Right ventricle myocardium superior (tissue), 1 donor: ENCODE measurements around the gene SIRPA. TPM values are rescaled to one million over a fixed set of nuclear protein-coding genes. Genes with fewer than 3 reads are reported as not detected.

ENCODE experiments used
- ATAC-seq: fragments of 200-7000 bp; cut with Tn5 transposase; one replicate; pipeline ENCODE4 v1.9.1; 2020; ENCODE audit warnings: mild to moderate bottlenecking; ENCODE audit not compliant: poor library complexity
- DNase-seq: peaks from one replicate; pipeline ENCODE4 v3.0.0-alpha.2; 2020
- intact Hi-C: fragments of 100-400 bp; cut with DNase I; formaldehyde crosslinking; loops from one replicate; pipeline ENCODE4 v1.11.2; 2022
- total RNA-seq: library from RNA; stranded (reverse); fragmentation: NEBNext Ultra II Directional; extraction: Animal tissue kit (Norgen Biotek cat#: 25700); gene quantifications from one replicate; pipeline ENCODE4 v1.2.1, GENCODE V29; 2021
- donor health status: DM: no; HTN: yes; CAD: no; lungs with severe emphysema.

The SIRPA gene
- total RNA-seq, 1 donor from 2014 or later, result 19.5 TPM

GRCh38 chr20:1939270-1939595 is 44.0 kb downstream of the SIRPA start:
- ATAC-seq, result no peak
- intact Hi-C loops, result no loop called here
- no peak for DNase-seq

GRCh38 chr20:1940581-1940980 is 45.4 kb downstream of the SIRPA start:
- DNase-seq, result no peak
- intact Hi-C loops, result no loop called here
- ATAC-seq, result no peak

- intact Hi-C loops, result no loop called here
- peak; percentile 62 for DNase-seq
- no peak for ATAC-seq
Measured at GRCh38 chr20:1941226-1941625, 46.0 kb downstream of the SIRPA start.

- ATAC-seq, result no peak
- intact Hi-C loops, result no loop called here
- DNase-seq, result no peak
Measured at GRCh38 chr20:1942061-1942460, 46.9 kb downstream of the SIRPA start.

- DNase-seq (no peak), ATAC-seq (no peak)
- intact Hi-C loops, result no loop called here
Measured at GRCh38 chr20:1942486-1943274, 47.5 kb downstream of the SIRPA start.

- DNase-seq (peak; percentile 68), ATAC-seq (peak; percentile 55)
- intact Hi-C loops, result no loop called here
Measured at GRCh38 chr20:1943275-1944002, 48.2 kb downstream of the SIRPA start.

- intact Hi-C loops, result no loop called here
- DNase-seq (no peak), ATAC-seq (no peak)
Measured at GRCh38 chr20:1944345-1945091, 49.3 kb downstream of the SIRPA start.

GRCh38 chr20:1945134-1945618 is 50.0 kb downstream of the SIRPA start:
- intact Hi-C loops, result no loop called here
- peak; percentile 71 for ATAC-seq
- DNase-seq, result peak; percentile 84

GRCh38 chr20:1945660-1946059 is 50.5 kb downstream of the SIRPA start:
- no peak for DNase-seq
- intact Hi-C loops, result no loop called here
- ATAC-seq, result no peak

GRCh38 chr20:1946442-1946761 is 51.2 kb downstream of the SIRPA start:
- DNase-seq (no peak), ATAC-seq (no peak)
- intact Hi-C loops, result no loop called here

- ATAC-seq, result peak; percentile 18
- DNase-seq, result peak; percentile 67
- intact Hi-C loops, result no loop called here
Measured at GRCh38 chr20:1946762-1947534, 51.7 kb downstream of the SIRPA start.

GRCh38 chr20:1947535-1947846 is 52.3 kb downstream of the SIRPA start:
- intact Hi-C loops, result no loop called here
- no peak for ATAC-seq
- DNase-seq, result no peak

- no peak for ATAC-seq
- DNase-seq, result no peak
- intact Hi-C loops, result no loop called here
Measured at GRCh38 chr20:1949347-1950100, 54.3 kb downstream of the SIRPA start.

GRCh38 chr20:1950836-1951235 is 55.6 kb downstream of the SIRPA start:
- no peak for DNase-seq
- ATAC-seq, result no peak
- intact Hi-C loops, result no loop called here

GRCh38 chr20:1951436-1952115 is 56.4 kb downstream of the SIRPA start:
- DNase-seq (no peak), ATAC-seq (no peak)
- intact Hi-C loops, result no loop called here

GRCh38 chr20:1952737-1953530 is 57.7 kb downstream of the SIRPA start:
- no peak for DNase-seq
- no peak for ATAC-seq
- intact Hi-C loops, result no loop called here

- intact Hi-C loops, result no loop called here
- DNase-seq, result no peak
- no peak for ATAC-seq
Measured at GRCh38 chr20:1953621-1954020, 58.4 kb downstream of the SIRPA start.
